NCI-H2227 treated with DMSO at 0.1 percent for 48 hours (cell line): ENCODE results near the gene PANX2.
A peak's percentile ranks its signal among the peaks of the same experiment; 100 is the strongest.
"Not testable (repeated sequence)": the region's sequence is repeated elsewhere in the genome, so short reads cannot be mapped to it uniquely, and the experiment has no call there.

Experiments used
- DNase-seq: peaks from one replicate; lab custom pipeline; 2025; lab: John Stamatoyannopoulos, UW

The PANX2 gene, protein sequence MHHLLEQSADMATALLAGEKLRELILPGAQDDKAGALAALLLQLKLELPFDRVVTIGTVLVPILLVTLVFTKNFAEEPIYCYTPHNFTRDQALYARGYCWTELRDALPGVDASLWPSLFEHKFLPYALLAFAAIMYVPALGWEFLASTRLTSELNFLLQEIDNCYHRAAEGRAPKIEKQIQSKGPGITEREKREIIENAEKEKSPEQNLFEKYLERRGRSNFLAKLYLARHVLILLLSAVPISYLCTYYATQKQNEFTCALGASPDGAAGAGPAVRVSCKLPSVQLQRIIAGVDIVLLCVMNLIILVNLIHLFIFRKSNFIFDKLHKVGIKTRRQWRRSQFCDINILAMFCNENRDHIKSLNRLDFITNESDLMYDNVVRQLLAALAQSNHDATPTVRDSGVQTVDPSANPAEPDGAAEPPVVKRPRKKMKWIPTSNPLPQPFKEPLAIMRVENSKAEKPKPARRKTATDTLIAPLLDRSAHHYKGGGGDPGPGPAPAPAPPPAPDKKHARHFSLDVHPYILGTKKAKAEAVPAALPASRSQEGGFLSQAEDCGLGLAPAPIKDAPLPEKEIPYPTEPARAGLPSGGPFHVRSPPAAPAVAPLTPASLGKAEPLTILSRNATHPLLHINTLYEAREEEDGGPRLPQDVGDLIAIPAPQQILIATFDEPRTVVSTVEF

GRCh38 chr22:50170453-50171318, at the start of gene PANX2:
Gene PANX2 (plus strand): TSS chr22:50170731. CDS start chr22:50170731, 0 bp downstream.
- no peak for DNase-seq

DNA sequence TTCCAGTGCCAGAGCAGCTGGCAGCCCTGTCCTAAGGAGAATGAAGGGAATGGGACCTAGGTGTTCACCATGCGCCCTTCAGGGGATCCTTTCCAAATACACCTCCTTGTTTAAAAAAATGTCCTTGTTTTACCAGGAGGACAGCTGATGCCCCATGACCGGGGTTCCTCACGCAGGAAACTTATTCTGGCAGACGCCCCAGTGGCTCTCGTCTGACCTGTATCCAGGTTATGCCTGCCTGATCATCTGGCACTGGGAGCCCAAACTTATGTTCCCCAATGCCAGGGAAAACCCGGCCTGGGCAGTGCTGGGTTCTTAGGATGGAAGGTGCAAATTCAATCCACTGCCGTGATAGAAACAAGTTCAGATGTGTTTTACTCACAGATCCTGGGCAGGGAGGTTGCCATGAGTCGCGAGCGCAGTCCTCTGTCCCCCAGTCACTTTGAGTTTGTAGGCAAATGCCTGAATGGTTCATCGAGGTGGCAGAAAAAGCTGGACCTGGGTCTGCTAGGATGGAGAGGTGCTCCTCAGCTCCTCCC, 49.3 kb upstream of the PANX2 start:
- DNase-seq: no peak

DNA sequence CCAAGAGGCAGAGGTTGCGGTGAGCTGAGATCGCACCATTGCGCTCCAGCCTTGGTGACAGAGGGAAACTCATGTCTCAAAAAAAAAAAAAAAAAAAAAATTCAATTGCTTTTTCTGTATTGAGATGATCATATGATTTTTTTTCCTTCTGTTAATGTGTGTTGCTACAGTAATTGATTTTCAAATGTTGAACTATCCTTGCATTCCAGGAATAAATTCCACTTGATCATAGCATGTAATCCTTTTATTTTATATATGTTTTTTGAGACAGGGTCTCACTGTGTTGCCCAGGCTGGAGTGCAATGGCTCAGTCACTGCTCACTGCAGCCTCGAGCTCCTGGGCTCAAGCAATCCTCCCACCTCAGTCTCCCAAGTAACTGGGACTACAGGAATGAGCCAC, 47.4 kb upstream of the PANX2 start:
- DNase-seq: no peak

DNA sequence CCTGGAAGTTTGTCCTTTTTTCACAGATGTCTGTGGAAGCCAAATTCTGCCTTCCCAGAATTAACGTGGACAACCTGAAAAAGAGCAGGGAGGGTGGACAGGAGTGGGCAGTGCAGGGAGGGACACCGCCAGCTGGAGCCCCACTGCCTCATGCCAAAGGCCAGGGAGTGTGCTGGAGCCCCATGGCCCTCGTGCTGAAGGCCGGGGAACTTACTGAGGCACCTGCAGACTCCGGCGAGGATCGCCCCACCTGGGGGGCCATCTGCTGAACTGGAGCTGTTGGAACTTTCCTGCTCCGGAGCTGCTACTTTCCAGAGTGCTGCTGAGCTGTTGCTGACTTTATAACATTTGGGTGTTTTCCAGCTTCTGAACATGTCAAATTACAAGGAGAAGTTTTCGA, 45.5 kb upstream of the PANX2 start:
- DNase-seq: no peak

DNA sequence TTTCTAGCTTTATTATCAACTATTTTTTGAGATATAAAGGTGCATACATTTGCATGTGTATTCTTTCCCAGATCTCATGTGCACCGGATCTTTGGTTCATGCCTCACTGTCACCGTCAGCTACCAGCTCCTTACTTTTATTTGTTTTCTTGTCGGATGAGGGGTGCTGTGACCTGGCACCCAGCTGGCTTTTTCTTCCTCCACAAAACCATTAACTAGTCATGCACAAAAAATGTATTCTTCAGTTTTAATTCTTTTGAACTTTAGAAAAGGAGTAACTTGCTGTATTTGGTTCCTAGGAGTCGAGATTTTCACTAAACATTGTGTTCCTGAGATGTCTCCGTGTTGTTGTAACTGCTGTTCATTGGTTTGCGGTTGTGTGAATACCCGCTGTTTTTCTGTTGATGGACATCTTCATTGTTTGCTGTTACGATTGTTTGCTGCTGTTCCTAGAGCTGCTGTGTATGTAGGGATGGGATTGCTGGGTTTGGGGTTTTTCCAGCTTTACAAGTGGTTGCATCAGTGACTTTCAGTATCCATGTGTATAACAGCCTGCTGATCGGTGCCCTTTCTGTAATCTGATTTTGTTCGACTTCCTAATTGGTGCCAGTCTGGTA, 41.3 kb upstream of the PANX2 start:
- DNase-seq: no peak

- no peak for DNase-seq
Measured at GRCh38 chr22:50131894-50132293, 38.6 kb upstream of the PANX2 start.

- DNase-seq: no peak
Measured at GRCh38 chr22:50134481-50134880, 36.0 kb upstream of the PANX2 start.

GRCh38 chr22:50136581-50137015, 33.9 kb upstream of the PANX2 start:
- no peak for DNase-seq

GRCh38 chr22:50137277-50137676, 33.3 kb upstream of the PANX2 start:
- not testable (repeated sequence) for DNase-seq

- DNase-seq: no peak
Measured at GRCh38 chr22:50138041-50138440, 32.5 kb upstream of the PANX2 start.

DNA sequence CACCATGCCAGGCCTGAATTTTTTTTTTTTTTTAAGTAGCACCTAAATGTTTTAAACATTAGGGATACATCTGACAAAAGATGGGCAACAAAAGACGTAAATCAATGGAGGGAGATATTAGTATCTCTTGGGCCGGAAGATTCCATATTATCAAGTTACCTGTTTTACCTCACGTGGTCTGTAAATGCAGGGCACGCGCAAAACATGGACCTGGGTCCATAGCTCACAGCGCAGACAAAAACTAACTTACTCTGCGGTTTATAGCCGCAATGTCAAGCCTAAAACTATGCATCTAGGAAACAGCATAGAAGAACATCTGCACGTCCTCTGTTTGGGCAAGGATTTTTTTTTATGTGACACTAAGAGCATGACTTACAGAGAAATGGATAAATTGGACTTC, 31.5 kb upstream of the PANX2 start:
- DNase-seq: no peak

DNA sequence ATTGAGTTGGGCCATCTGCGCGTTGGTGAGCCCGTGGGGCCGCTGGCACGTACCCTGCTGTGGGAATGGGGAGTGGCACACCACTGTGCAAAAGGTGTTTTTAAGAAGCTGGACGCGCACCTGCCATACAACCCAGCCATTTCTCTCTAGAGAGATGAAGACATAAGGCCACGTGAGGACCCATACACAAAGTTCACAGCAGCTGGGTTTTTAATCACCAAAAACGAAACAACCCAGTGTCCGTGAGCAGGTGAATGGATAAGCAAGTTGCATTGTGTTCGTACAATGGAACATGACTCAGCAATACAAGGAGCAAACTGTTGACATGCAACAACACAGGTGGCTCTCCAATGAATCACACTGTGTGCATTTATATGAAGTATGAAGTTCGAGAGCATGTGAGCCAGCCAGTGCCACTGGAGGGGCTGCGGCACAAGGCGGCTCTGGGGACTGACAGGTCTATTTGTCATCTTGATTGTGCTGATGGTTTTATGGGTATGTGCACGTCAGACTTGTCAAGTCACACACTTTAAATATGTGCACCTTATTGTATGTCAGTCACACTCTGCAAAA, 30.6 kb upstream of the PANX2 start:
- DNase-seq: no peak

DNA sequence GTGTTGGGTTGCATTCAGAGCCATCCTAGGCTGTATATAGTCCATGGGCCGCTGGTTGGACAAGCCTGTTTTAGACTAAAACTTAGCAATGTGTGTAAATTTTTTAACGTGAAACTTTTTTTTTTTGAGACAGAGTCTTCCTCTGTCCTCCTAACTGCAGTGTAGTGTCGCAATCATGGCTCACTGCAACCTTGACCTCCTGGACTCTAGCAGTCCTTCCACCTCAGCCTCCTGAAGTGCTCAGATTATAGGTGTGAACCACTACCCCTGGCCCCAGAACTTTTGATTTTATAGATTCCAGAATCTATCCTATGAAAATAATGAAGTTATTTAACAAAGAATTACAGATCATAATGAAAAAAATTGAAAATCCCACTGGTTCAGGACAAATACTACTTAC, 29.9 kb upstream of the PANX2 start:
- DNase-seq: no peak

DNA sequence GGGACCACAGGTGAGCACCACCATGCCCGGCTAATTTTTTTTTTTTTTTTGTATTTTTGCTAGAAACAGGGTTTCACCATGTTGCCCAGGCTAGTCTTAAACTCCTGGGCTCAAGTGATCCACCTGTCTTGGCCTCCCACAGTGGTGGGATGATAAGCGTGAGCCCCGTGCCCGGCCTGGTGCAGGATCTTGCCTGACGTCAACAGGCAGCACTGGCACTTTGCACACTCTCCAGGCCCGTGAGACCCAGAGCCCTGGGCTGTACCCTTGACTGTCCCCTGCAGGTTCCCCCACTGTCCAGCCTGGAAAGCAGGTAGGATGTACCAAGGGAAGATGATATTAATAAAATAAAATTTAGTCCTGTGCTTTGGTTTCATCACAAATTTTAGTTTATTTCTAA, 29.1 kb upstream of the PANX2 start:
- DNase-seq: no peak

GRCh38 chr22:50141891-50142363, 28.6 kb upstream of the PANX2 start:
- DNase-seq: no peak

- no peak for DNase-seq
Measured at GRCh38 chr22:50143096-50143495, 27.4 kb upstream of the PANX2 start.

DNA sequence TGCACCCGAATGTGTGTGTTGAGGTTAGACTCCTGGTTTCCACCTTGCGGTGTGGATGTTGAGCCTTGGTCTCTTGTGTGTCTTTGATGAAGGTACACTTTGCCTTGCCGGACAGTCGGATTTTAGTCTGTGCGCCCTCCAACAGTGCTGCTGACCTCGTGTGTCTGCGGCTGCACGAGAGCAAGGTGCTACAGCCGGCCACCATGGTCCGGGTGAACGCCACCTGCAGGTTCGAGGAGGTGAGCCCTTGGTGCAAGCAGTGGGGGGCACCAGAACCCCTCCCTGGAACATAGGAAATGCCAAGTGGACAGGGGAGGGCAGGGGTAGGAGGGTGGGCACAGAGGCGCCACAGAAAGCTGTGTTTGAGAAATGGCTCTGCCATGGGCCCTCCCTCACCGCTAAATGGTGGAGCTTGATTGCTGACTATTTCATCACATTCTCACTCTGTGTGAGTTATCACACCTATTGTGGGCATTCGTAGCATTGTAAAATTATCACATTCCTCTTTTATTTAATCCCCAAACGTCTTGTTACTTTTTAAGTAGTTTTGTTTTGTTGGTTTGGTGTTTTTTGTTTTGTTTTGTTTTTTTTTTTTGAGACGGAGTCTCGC, 26.4 kb upstream of the PANX2 start:
- DNase-seq: no peak

- no peak for DNase-seq
Measured at GRCh38 chr22:50145721-50146438, 24.7 kb upstream of the PANX2 start.

DNA sequence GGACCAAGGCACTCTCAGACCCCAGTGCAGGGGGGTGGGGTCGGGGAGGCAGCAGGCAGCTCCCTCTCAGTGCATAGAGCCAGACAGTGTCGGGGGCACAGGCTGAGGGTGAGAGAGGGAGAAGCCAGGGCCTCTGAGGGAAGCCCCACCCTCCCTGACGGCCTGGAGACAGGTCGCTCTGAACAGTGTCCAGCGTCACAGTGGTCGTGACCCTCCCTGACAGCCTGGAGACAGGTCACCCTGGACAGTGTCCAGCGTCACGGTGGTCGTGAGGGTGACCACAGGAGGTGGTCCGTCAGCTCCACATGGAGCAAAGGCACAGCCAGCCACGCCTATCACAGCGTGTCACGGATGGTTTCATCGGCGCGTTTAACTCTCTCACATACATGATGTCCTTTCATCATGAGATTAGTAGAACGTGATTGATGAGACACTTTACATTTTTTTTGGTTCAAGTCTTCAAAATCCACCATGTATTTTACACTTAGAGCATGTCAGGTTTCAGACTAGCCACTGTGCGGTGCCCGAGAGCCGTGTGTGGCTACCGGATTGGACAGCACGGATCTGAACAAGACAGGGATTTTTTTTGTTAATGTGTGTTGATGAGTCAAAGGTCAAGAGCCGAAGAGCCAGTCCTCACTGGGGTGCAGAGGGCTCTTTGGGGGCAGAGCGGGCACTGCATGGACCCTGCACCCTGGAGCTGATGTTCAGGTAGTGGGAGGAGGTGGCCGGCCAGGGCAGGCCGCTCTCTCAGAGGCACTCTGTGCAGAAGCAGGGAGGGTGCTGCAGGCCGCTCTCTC, 23.9 kb upstream of the PANX2 start:
- DNase-seq: peak; percentile 78
